Measurements from ENCODE around the gene ARHGAP15.
A peak's percentile ranks its signal among the peaks of the same experiment; 100 is the strongest.

ARHGAP15 gene

GRCh38 chr2:143701785-143702184 lies 572.6 kb downstream of the ARHGAP15 start:
- no peak for DNase-seq

GRCh38 chr2:143702931-143703330 lies 573.7 kb downstream of the ARHGAP15 start:
- no peak for DNase-seq

DNA sequence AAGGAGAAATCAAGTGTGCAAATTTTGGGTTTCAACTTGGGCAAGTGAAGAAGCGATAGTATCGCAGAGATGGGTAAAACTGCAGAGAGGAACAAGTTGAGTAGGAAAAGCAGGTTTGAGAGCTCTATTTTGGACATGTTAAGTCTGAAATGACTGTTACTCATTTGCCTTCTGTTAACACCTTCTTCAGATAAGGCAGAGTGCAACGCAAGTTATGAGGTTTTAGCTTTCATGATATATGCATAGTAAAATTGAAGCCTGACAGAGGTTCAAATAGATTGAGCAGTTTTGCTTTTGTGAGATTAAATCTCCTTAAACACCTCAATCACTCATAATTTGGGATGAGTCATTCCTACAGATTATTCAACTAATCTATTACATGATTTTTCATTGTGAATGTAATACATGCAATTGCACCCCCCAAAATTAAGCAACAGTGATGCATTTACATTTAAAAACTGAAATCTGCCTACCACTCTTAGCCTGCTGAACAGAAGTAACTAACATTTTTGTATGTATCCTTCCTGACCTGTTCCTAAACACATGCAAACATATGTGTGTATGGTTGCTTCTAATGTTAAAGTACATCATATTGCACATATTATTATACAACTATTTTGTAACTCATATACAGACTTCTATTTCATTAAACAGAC lies 575.4 kb downstream of the ARHGAP15 start:
- DNase-seq, result peak in 1 of 2 experiments; percentile 37

GRCh38 chr2:143705108-143705707 lies 576.0 kb downstream of the ARHGAP15 start:
- no peak for DNase-seq

DNA sequence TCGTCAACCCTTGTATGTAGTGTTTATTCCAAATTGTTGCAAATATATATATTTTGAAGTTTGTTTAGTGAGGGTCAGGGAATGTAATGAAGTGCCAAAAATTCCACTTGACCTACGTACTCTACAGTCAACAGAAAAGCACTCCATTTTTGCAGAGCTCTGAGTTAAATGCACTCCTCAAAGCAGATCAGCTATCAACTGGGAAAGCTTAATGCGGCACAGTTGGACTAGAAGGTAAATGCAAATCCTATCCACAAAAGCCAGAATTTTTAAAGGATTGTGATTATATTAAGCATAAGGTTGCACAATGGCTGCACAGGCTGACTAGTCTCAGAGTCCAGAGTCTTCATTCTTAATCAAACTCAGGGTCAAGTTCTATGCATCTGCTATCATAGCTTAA lies 577.1 kb downstream of the ARHGAP15 start:
- DNase-seq, result no peak

- DNase-seq, result no peak
Measured at GRCh38 chr2:143708682-143709081, 579.5 kb downstream of the ARHGAP15 start.

GRCh38 chr2:143710196-143710595 lies 581.0 kb downstream of the ARHGAP15 start:
- DNase-seq, result no peak

DNA sequence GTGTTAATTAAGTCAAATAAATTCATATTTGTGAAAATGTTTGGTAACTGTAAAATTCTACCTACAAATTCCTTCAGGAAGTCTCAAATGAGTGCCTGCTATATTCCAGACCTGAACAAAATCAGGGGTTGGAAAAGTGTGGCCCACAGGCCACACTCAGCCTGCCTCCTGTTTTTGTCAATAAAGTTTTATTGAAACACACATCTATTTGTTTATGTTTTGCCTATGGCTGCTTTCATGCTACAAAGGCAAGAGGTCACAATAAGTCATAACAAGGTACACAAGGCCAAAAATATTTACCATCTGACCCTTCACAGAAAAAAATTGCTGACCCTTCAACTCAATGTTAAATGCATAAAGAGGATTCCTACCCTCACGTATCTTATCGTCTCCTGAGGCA lies 581.7 kb downstream of the ARHGAP15 start:
- no peak for DNase-seq

DNA sequence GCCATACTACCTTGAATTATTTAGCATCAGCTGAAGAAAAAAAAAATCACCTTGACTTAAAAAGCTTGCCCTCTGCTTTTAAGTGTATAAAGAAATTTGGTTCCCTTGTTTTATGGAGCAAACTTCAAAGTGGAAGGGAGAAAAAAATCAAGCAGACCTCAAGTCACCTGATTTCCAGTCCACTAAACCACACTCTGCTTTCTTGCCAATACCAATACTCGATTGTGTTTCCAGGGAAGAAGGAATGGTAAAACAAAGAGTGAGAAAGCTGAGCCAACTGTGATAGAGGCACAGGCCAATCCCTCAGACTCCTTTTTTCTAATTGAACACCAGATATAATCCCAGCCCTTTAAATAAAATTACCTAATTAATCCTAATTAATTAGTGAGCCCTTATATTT lies 587.3 kb downstream of the ARHGAP15 start:
- DNase-seq, result no peak

GRCh38 chr2:143717053-143717452 lies 587.8 kb downstream of the ARHGAP15 start:
- no peak for DNase-seq

DNA sequence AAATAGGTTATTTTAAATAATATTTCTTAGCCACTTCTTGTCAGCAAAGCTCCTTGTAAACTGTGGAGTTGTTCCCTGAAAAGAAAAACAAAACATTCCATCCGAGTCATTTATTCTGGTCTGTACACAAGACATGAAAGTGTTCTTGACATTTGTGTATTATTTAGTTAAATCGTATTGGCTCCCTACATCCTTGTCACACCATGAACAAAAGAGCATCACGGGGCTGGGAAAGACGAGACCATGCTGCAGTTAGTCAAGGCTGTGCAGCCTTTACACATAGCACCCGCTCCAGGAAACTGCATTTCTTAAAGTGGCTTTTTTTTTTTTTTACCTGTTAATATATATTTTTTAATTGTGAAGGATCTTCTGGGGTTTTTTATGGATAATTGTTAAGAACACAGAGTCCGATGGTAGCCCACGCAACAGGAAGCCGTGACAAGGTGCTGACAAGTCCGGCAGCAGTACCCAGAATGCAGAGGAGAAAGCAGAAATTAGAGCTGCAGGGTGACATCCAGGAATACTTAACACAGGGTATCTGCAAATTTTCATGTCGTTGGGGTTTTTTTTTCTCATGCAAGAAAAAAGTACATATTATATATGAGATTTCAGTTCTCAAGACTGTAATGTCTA lies 588.4 kb downstream of the ARHGAP15 start:
- no peak for DNase-seq

GRCh38 chr2:143718745-143719144 lies 589.5 kb downstream of the ARHGAP15 start:
- no peak for DNase-seq

GRCh38 chr2:143719406-143719805 lies 590.2 kb downstream of the ARHGAP15 start:
- DNase-seq, result no peak

- no peak for DNase-seq
Measured at GRCh38 chr2:143720095-143720664, 591.0 kb downstream of the ARHGAP15 start.

DNA sequence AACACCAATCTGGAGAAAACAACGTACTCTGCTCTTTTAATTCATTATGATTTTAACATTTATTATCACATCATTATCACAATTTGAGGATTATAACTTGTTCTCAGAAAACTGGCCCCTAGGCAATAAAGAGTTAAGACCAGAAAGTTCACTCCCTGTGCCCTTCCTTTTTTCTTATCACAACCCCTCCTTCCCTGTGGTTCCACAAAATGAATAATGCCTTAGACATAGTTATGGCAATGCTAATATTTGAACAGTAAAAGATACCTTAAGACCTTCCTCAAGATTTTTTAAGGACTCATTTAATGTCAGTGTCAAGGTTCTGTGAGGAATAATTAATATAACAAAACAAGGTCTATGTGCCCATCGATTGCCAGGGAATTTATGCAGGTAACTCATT lies 596.2 kb downstream of the ARHGAP15 start:
- DNase-seq, result no peak

DNA sequence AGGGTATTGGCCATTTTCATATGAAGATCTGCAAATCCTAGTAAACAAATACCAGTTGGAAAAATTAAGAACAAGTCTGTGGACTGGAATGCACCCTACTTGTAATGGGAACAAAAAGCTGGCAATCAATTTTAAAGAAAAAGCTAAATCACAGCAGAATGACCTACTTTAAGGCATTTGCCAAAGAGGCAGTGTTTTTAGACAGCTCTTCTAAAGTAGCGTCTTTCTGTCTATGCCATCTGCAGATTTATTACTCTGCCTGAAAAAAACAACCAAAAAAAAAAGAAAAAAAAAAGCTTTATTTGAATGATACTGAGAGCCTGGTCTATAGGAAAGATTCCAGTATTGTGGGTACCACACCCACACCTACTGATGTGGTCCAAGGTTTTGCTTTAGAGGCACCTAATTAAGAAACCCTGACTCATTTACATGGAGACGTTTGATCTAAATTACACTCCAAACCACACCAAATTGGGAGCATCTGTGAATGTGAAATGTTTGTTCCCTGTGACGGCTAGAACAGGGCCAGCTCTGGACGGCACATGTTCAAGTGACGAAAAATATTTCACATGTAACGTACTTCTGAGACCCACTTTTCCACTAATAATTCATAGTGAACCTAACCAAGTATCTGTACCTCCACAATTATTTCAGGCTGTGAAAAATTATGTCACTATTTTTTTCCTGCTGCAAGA lies 597.1 kb downstream of the ARHGAP15 start:
- no peak for DNase-seq

DNA sequence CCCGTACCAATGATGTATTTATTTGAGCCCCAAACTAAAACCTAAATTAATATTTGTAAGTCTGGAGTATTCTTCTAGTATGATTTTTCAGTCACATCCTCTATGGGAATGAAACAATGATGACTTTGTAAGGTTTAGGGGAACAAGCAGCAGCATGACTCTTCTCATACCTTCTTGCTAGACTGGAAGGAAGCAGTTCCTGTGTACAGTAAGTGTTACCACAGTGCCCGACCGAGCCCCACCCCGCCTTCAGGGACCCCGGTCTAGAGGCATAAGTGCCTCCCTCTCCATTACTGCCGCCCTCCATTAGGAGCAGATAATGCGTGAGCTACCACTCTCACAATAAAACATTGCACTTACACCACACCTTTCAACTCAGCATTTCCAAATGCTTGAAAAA lies 599.3 kb downstream of the ARHGAP15 start:
- peak in 1 of 2 experiments; percentile 23 for DNase-seq

DNA sequence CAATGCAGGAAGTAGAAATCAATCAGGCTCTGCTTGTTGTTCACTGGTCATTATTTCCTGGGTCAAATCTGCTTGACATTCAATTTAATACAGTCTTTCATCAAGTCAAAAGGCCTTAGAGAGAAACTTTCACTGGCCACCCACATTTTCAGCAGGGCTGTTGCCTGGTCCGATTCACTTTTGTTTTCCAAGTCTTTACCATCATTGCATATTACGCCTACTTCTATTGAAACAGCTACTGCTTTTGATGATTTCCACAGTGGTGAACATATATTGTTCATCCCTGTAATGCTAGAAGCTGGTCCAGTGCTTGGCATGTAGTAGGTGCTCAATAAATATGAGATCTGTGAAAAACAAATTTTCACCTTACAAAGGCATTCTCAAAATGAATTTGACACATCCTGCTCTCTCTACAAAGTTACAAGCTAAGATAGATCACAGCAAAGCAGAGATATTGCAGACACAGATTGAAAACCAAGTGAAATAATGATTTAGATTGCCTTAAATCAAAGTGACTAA lies 600.1 kb downstream of the ARHGAP15 start:
- DNase-seq, result no peak

- DNase-seq, result peak; percentile 31 to 36
Measured at GRCh38 chr2:143730155-143730952, 601.1 kb downstream of the ARHGAP15 start.

GRCh38 chr2:143730953-143731260 lies 601.7 kb downstream of the ARHGAP15 start:
- DNase-seq, result no peak

DNA sequence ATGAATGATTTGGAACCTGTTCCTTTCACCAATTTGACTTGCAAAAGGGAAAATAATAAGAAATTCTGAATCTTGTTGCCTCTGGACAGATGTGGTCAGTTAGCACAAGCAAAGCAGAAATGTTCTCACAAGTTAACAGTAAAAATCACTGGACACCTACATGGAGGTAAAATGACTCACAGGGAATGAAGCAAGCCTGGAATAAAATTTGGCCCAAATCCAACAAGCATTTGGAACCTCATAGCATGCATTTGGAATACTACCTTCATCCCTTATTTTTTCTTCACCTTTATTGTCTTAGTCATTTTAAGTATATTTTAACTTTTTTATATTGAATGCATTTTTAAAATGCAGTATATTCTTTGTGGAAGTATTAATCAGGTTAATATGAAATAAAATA lies 602.9 kb downstream of the ARHGAP15 start:
- DNase-seq, result no peak

DNA sequence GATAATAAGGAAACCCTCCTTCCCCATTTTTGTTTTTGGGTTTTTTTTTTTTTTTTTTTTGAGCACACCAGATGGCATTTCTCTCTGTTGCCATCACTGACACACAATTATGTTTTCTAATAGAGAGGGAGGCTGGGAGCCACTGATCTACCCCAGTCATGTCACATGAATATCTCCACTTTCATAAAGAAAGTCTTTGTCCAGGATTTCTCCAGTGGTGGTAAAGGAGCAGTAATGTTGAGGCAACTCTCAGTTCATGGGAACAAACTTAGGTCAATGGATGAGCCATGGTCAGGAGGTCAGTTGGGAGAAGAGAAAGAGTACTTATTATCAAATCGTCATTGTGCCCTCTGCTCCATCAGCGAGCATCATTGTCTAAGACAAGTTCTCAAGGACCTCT lies 603.7 kb downstream of the ARHGAP15 start:
- no peak for DNase-seq

DNA sequence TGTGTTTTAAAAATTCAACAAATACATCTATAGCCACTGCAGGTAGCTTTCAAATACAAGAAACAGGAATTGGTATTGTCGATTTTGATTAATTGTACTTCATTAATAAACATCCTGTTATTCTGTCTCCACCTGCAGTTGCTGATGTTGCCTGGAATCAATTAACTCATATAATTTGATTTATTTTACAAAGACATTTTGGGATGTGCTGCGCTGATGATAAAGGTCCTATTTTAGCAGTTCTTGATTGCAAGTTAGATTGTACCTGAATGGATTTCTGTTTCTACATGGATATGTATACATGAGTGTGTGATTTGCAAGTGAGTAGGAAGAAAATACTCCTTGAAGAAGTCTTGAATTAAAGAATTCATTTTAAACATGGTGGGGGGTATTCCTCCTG lies 605.3 kb downstream of the ARHGAP15 start:
- no peak for DNase-seq
